DOHH2 (cell line): Measurements from ENCODE around the gene C2.
"Not testable (repeated sequence)": the region's sequence is repeated elsewhere in the genome, so short reads cannot be mapped to it uniquely, and the experiment has no call there.

ENCODE experiments used
- EZH2phosphoT487 ChIP-seq: fragments of 200-600 bp; sonication (generic); IDR thresholded peaks from 2 replicates; pipeline ENCODE4 v1.6.1; 2017; ENCODE audit warnings: borderline replicate concordance, mild to moderate bottlenecking, antibody characterized with exemption, low read length, moderate library complexity, mixed read lengths
- TF ChIP-seq, protein P1 (sequence below): fragments of 200-600 bp; sonication (generic); IDR thresholded peaks from one replicate; pipeline ENCODE4 v1.5.1; 2014; ENCODE audit warnings: antibody characterized with exemption, mild to moderate bottlenecking, low read depth, low read length; ENCODE audit not compliant: poor library complexity, severe bottlenecking

DNA sequence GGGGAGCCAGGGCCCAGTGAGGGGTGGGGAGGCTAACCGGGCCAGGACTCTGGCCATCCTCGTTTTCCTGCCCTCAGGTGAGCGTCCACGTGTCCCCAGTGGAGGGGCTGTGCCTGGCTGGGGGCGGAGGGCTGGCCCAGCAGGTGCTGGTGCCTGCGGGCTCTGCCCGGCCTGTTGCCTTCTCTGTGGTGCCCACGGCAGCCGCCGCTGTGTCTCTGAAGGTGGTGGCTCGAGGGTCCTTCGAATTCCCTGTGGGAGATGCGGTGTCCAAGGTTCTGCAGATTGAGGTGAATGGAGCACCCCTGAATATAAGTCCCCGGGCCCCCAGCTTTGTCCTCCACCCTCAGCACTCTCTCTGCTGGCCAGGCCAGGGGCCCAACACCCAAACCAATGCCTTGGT, 66.9 kb downstream of the C2 start:
- TF ChIP-seq, protein P1, sequence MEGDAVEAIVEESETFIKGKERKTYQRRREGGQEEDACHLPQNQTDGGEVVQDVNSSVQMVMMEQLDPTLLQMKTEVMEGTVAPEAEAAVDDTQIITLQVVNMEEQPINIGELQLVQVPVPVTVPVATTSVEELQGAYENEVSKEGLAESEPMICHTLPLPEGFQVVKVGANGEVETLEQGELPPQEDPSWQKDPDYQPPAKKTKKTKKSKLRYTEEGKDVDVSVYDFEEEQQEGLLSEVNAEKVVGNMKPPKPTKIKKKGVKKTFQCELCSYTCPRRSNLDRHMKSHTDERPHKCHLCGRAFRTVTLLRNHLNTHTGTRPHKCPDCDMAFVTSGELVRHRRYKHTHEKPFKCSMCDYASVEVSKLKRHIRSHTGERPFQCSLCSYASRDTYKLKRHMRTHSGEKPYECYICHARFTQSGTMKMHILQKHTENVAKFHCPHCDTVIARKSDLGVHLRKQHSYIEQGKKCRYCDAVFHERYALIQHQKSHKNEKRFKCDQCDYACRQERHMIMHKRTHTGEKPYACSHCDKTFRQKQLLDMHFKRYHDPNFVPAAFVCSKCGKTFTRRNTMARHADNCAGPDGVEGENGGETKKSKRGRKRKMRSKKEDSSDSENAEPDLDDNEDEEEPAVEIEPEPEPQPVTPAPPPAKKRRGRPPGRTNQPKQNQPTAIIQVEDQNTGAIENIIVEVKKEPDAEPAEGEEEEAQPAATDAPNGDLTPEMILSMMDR: not testable (repeated sequence)
- not testable (repeated sequence) for TF ChIP-seq EZH2phosphoT487
